HEK293T (cell line): ENCODE data around the gene ZNF362.

Experiments
- FOXA1 ChIP-seq: fragments of 450-650 bp; IDR thresholded peaks from 2 replicates; pipeline ENCODE4 v1.6.1; 2016; ENCODE audit warnings: mild to moderate bottlenecking
- FOXK2 ChIP-seq: fragments of 450-650 bp; IDR thresholded peaks from 2 replicates; pipeline ENCODE4 v1.6.1; 2016; ENCODE audit warnings: mild to moderate bottlenecking
- FOXM1 ChIP-seq: fragments of 450-650 bp; IDR thresholded peaks from 2 replicates; pipeline ENCODE4 v1.6.1; 2017; ENCODE audit warnings: mild to moderate bottlenecking, borderline replicate concordance
- L3MBTL2 ChIP-seq: fragments of 450-650 bp; conservative IDR thresholded peaks from 2 replicates; pipeline ENCODE4 v1.6.1; 2016; ENCODE audit warnings: mild to moderate bottlenecking
- NFRKB ChIP-seq: fragments of 450-650 bp; IDR thresholded peaks from 2 replicates; pipeline ENCODE4 v1.6.1; 2016; ENCODE audit warnings: mild to moderate bottlenecking, moderate library complexity
- SP1 ChIP-seq: fragments of 450-650 bp; IDR thresholded peaks from 2 replicates; pipeline ENCODE4 v1.6.1; 2017
- TARDBP ChIP-seq: fragments of 450-650 bp; IDR thresholded peaks from 2 replicates; pipeline ENCODE4 v1.6.1; 2016

GRCh38 chr1:33254491-33254890 is 1.8 kb upstream of the ZNF362 start:
- TF ChIP-seq FOXA1 = no peak
- TF ChIP-seq SP1 = no peak
- no peak for TF ChIP-seq FOXK2
- no peak for TF ChIP-seq L3MBTL2
- TF ChIP-seq TARDBP = no peak
- no peak for TF ChIP-seq NFRKB
- TF ChIP-seq FOXM1 = no peak
